ENCODE measurements around the gene VAV2.

GRCh38 chr9:133844881-133845410 is 147.2 kb downstream of the VAV2 start:
- TF ChIP-seq MAFK (IDR thresholded peaks at IDR 0.05; ENCODE audit: partially characterized antibody): no peak
- no peak for TF ChIP-seq HOXB13 (CRISPR knock-in tag; IDR thresholded peaks at IDR 0.05; ENCODE audit: low read depth)
- TF ChIP-seq CHD2 (IDR thresholded peaks at IDR 0.05; ENCODE audit: low read length, partially characterized antibody): no peak
- no peak for TF ChIP-seq CTCF (IDR thresholded peaks at IDR 0.05)
- TF ChIP-seq POLR2A (IDR thresholded peaks at IDR 0.05; ENCODE audit: low read length): no peak
- no peak for TF ChIP-seq CBX8 (IDR thresholded peaks at IDR 0.05)
- TF ChIP-seq ZNF302 (CRISPR knock-in tag; IDR thresholded peaks at IDR 0.05): no peak
- no peak for TF ChIP-seq MAX (IDR thresholded peaks at IDR 0.05)
- no peak for TF ChIP-seq KDM5A (IDR thresholded peaks at IDR 0.05)
- no peak for TF ChIP-seq NR3C1 (IDR thresholded peaks at IDR 0.05)
- no peak for TF ChIP-seq EP300 (IDR thresholded peaks at IDR 0.05)
- TF ChIP-seq USF2 (IDR thresholded peaks at IDR 0.05): no peak
- TF ChIP-seq EHMT2 (IDR thresholded peaks at IDR 0.05; ENCODE audit: low read depth): no peak
- TF ChIP-seq GATA3 (IDR thresholded peaks at IDR 0.05; ENCODE audit: borderline replicate concordance): no peak

Measured in A549 (cell line).